GM12878 (cell line): ENCODE measurements around the gene CXXC1. TPM values are rescaled to one million over a fixed set of nuclear protein-coding genes. Genes with fewer than 3 reads are reported as not detected.

Source experiments
- ATF3 ChIP-seq: IDR thresholded peaks from 2 replicates; pipeline ENCODE4 v1.6.1; 2011; ENCODE audit warnings: low read depth, mild to moderate bottlenecking, low read length, moderate library complexity, borderline replicate concordance; ENCODE audit errors: extremely low read depth
- ATF7 ChIP-seq: fragments of 450-650 bp; IDR thresholded peaks from 2 replicates; pipeline ENCODE4 v1.6.1; 2016; ENCODE audit warnings: low read depth, mild to moderate bottlenecking
- CBX5 ChIP-seq: sonication (generic); IDR thresholded peaks from 2 replicates; pipeline ENCODE4 v1.6.1; 2016; ENCODE audit warnings: low read depth, moderate library complexity, mild to moderate bottlenecking, inconsistent platforms
- CHD2 ChIP-seq: IDR thresholded peaks from 2 replicates; pipeline ENCODE4 v1.6.1; 2011; ENCODE audit warnings: low read depth, low read length, improper control_type of control experiment, borderline replicate concordance
- EED ChIP-seq: sonication (generic); IDR thresholded peaks from 2 replicates; pipeline ENCODE4 v1.6.1; 2016; ENCODE audit warnings: antibody characterized with exemption, low read depth
- EP300 ChIP-seq, 2 experiments: fragments of 150-350 bp in 1 of 2; IDR thresholded peaks; 2 replicates each; pipeline ENCODE4 v1.6.1; 2011 to 2012; ENCODE audit warnings: low read depth in 2 of 2, low read length in 2 of 2, borderline replicate concordance in 1 of 2, improper control_type of control experiment in 1 of 2, inconsistent platforms in 1 of 2; ENCODE audit not compliant: control insufficient read depth in 1 of 2
- ESRRA ChIP-seq: IDR thresholded peaks from 2 replicates; pipeline ENCODE4 v1.6.1; 2012; ENCODE audit warnings: mild to moderate bottlenecking, low read length, improper control_type of control experiment
- EZH2 ChIP-seq: IDR thresholded peaks from 2 replicates; pipeline ENCODE4 v1.6.1; 2012; ENCODE audit warnings: low read depth, mild to moderate bottlenecking, control low read depth, inconsistent platforms, low read length, borderline replicate concordance; ENCODE audit not compliant: control insufficient read depth
- HCFC1 ChIP-seq: fragments of 150-350 bp; IDR thresholded peaks from 2 replicates; pipeline ENCODE4 v1.6.1; 2014; ENCODE audit warnings: low read length
- HDAC2 ChIP-seq: fragments of 200-600 bp; sonication (generic); IDR thresholded peaks from 2 replicates; pipeline ENCODE4 v1.6.1; 2017
- IKZF1 ChIP-seq: fragments of 450-650 bp; conservative IDR thresholded peaks from 2 replicates; pipeline ENCODE4 v1.6.1; 2017; ENCODE audit warnings: antibody characterized with exemption, mild to moderate bottlenecking
- MAX ChIP-seq: IDR thresholded peaks from 2 replicates; pipeline ENCODE4 v1.6.1; 2012; ENCODE audit warnings: low read depth, low read length, improper control_type of control experiment
- MLLT1 ChIP-seq: fragments of 450-650 bp; IDR thresholded peaks from 2 replicates; pipeline ENCODE4 v1.6.1; 2016; ENCODE audit warnings: mild to moderate bottlenecking
- MTA2 ChIP-seq: fragments of 450-650 bp; IDR thresholded peaks from 2 replicates; pipeline ENCODE4 v1.6.1; 2016; ENCODE audit warnings: low read depth, mild to moderate bottlenecking, moderate library complexity
- NFYB ChIP-seq: IDR thresholded peaks from 2 replicates; pipeline ENCODE4 v1.6.1; 2011; ENCODE audit warnings: low read depth, mild to moderate bottlenecking, low read length, improper control_type of control experiment, moderate library complexity; ENCODE audit not compliant: insufficient read depth
- NR2F1 ChIP-seq: fragments of 450-650 bp; conservative IDR thresholded peaks from 2 replicates; pipeline ENCODE4 v1.6.1; 2017; ENCODE audit warnings: mild to moderate bottlenecking
- NRF1 ChIP-seq: conservative IDR thresholded peaks from 2 replicates; pipeline ENCODE4 v1.6.1; 2011; ENCODE audit warnings: mild to moderate bottlenecking, low read depth, low read length, improper control_type of control experiment
- PAX8 ChIP-seq: fragments of 450-650 bp; IDR thresholded peaks from 2 replicates; pipeline ENCODE4 v1.6.1; 2017; ENCODE audit warnings: mild to moderate bottlenecking, moderate library complexity
- POLR2A ChIP-seq: IDR thresholded peaks from 2 replicates; pipeline ENCODE4 v1.6.1; 2011; ENCODE audit warnings: low read depth, mild to moderate bottlenecking, low read length
- SIX5 ChIP-seq: IDR thresholded peaks from 2 replicates; pipeline ENCODE4 v1.6.1; 2011; ENCODE audit warnings: mild to moderate bottlenecking, low read depth, low read length, moderate library complexity; ENCODE audit not compliant: severe bottlenecking
- SMAD1 ChIP-seq: fragments of 450-650 bp; IDR thresholded peaks from 2 replicates; pipeline ENCODE4 v1.6.1; 2018; ENCODE audit warnings: mild to moderate bottlenecking, low read depth; ENCODE audit not compliant: partially characterized antibody
- TARDBP ChIP-seq: IDR thresholded peaks from 2 replicates; pipeline ENCODE4 v1.6.1; 2016; ENCODE audit warnings: borderline replicate concordance
- TCF12 ChIP-seq: IDR thresholded peaks from 2 replicates; pipeline ENCODE4 v1.6.1; 2011; ENCODE audit warnings: low read depth, mild to moderate bottlenecking, low read length
- TCF7 ChIP-seq: IDR thresholded peaks from 2 replicates; pipeline ENCODE4 v1.6.1; 2014; ENCODE audit warnings: antibody characterized with exemption, borderline replicate concordance
- ZNF592 ChIP-seq: fragments of 450-650 bp; IDR thresholded peaks from 2 replicates; pipeline ENCODE4 v1.6.1; 2017; ENCODE audit warnings: mild to moderate bottlenecking, moderate library complexity
- polyA plus RNA-seq, 11 experiments: library from polyadenylated mRNA; depleted of rRNA in 4 of 11; unstranded in 6 of 11; stranded (reverse) in 5 of 11; fragments of >200 nt; fragmentation: Nextera tagmentation in 4 of 11; fragmentation: Illumina TruSeq in 1 of 11; extraction: Ambion mirVana in 4 of 11; extraction: Trizol in 1 of 11; gene quantifications; 1 replicate in 1 of 11; 2 replicates in 10 of 11; pipeline versions ENCODE4 v1.2.1 to v1.2.3, GENCODE V29; 2011 to 2016; ENCODE audit warnings: inconsistent platforms in 2 of 11, missing spikeins in 2 of 11, low read depth in 1 of 11
- total RNA-seq, 4 experiments: library from RNA; depleted of rRNA in 3 of 4; stranded (reverse); fragments of >200 nt in 3 of 4; fragmentation: Illumina TruSeq in 1 of 4; extraction: Trizol in 1 of 4; gene quantifications; 2 replicates each; pipeline versions ENCODE4 v1.2.1 to v1.2.3, GENCODE V29; 2013 to 2021

The CXXC1 gene
- total and polyA plus RNA-seq, 10 of the 15 experiments (the other 5 are each of a cell fraction or from before 2014, with no cell fraction given): 9.2 to 180 (median 93.8) TPM

- TF ChIP-seq CBX5: no peak
- peak; percentile 98 for TF ChIP-seq HCFC1
- no peak for TF ChIP-seq HDAC2
- TF ChIP-seq CHD2: peak; percentile 70; the same call in 1 of the 2 replicates
- peak; percentile 14 for TF ChIP-seq MLLT1
- TF ChIP-seq ATF3: no peak
- no peak for TF ChIP-seq MTA2
- peak; percentile 46; the same call in 1 of the 2 replicates for TF ChIP-seq EED
- peak; percentile 96 for TF ChIP-seq SIX5
- TF ChIP-seq ZNF592: no peak
- peak; percentile 91; the same call in 1 of the 2 replicates for TF ChIP-seq ESRRA
- TF ChIP-seq ATF7: peak; percentile 83
- TF ChIP-seq IKZF1: peak; percentile 99
- TF ChIP-seq NRF1: peak; percentile 66
- no peak for TF ChIP-seq EP300 (IDR thresholded peaks at IDR 0.05; ENCODE audit: borderline replicate concordance in 1 of 2, control insufficient read depth in 1 of 2, low read depth in 2 of 2, low read length in 2 of 2)
- TF ChIP-seq NFYB: no peak
- TF ChIP-seq MAX: peak; percentile 79; the same call in 1 of the 2 replicates
- no peak for TF ChIP-seq EZH2
- TF ChIP-seq TCF12: peak; percentile 35; the same call in 1 of the 2 replicates
- no peak for TF ChIP-seq TCF7
- TF ChIP-seq NR2F1: no peak; the same call in 1 of the 2 replicates
- no peak for TF ChIP-seq POLR2A
- TF ChIP-seq SMAD1: no peak
- TF ChIP-seq PAX8: no peak
- TF ChIP-seq TARDBP: peak; percentile 88
Measured at GRCh38 chr18:50287441-50288347, at the start of gene CXXC1 (continued).
